Measurements from ENCODE around the gene SEMA3D. TPM values are rescaled to one million over a fixed set of nuclear protein-coding genes. Genes with fewer than 3 reads are reported as not detected.

The SEMA3D gene
- total and polyA plus RNA-seq, 9 of the 15 experiments (the other 6 are each of a cell fraction or from before 2014, with no cell fraction given): 0.01 to 0.10 (median 0.04) TPM; not detected in 1

GRCh38 chr7:85101347-85101746, 85.5 kb downstream of the SEMA3D start:
- ATAC-seq (no peak), FAIRE-seq (no peak), DNase-seq (ENCODE audit: extremely low read depth in 1 of 4, low spot score in 3 of 4) (no peak)
- no peak overlapping the region for H3K27ac ChIP-seq (ENCODE audit: extremely low read depth, low read depth, low read length)
- POLR2A ChIA-PET: no interaction called here
- no TSS peak for BruUV-seq (replicated peaks)
- H3K4me2 ChIP-seq (ENCODE audit: insufficient read depth, low read length): no peak overlapping the region
- in situ Hi-C loops (cut with MboI): no loop called here
- H3K36me3 ChIP-seq (ENCODE audit: control insufficient read depth, insufficient read depth, low read length): no peaks in the 10 kb centered on the region
- no peaks in the 10 kb centered on the region for H3K4me1 ChIP-seq (replicated peaks in 1 of 2; ENCODE audit: control insufficient read depth in 2 of 2, insufficient read depth in 2 of 2, low read length in 2 of 2)
- H3K9me3 ChIP-seq (replicated peaks; ENCODE audit: control insufficient read depth, insufficient read depth, low read depth, low read length): no peaks in the 10 kb centered on the region
- no peaks in the 10 kb centered on the region for H4K20me1 ChIP-seq (replicated peaks; ENCODE audit: control insufficient read depth, insufficient read depth, low read length)
- no peaks in the 10 kb centered on the region for H3K9me1 ChIP-seq (ENCODE audit: control insufficient read depth, insufficient read depth, low read length)
- H2AFZ ChIP-seq (ENCODE audit: low read depth, low read length): no peak overlapping the region
- TF ChIP-seq MAFF (IDR thresholded peaks at IDR 0.05; ENCODE audit: low read length) (peak; percentile 42; the same call in 1 of the 2 replicates), HEY1 (CRISPR knock-in tag; IDR thresholded peaks at IDR 0.05; ENCODE audit: borderline replicate concordance) (no peak), C11orf30 (IDR thresholded peaks at IDR 0.05; ENCODE audit: low read depth) (peak; percentile 14; the same call in 1 of the 2 replicates), ZNF217 (CRISPR knock-in tag; IDR thresholded peaks at IDR 0.05) (no peak), ZNF316 (IDR thresholded peaks at IDR 0.05) (peak; percentile 59)
- CTCF ChIA-PET (ENCODE audit: low intra/inter-chr PET ratio): no interaction called here
- H3K4me3 ChIP-seq: no peak overlapping the region
- H3K9ac ChIP-seq (ENCODE audit: insufficient read depth in 1 of 2, low read depth in 2 of 2, low read length in 2 of 2): no peak overlapping the region
- intact Hi-C loops (cut with micrococcal nuclease): no loop called here
- 2% methylated on average over 2 of the region's 2 CpGs for WGBS (ENCODE audit: insufficient coverage, low coverage, missing lambda C conversion rate)
- H3K79me2 ChIP-seq (ENCODE audit: control insufficient read depth, insufficient read depth, low read length): no peaks in the 10 kb centered on the region
- H3K27me3 ChIP-seq (ENCODE audit: control insufficient read depth in 2 of 2, insufficient read depth in 2 of 2, low read length in 2 of 2): no peaks in the 10 kb centered on the region

- CTCF ChIA-PET (ENCODE audit: low intra/inter-chr PET ratio): no interaction called here
Observed at GRCh38 chr7:85097844-85098243, 89.0 kb downstream of the SEMA3D start.

More at GRCh38 chr7:85097844-85098243, 89.0 kb downstream of the SEMA3D start:
- Histone ChIP-seq H3K9me3 (replicated peaks; ENCODE audit: control insufficient read depth, insufficient read depth, low read depth, low read length) (no peaks in the 10 kb centered on the region), H3K9ac (ENCODE audit: insufficient read depth in 1 of 2, low read depth in 2 of 2, low read length in 2 of 2) (no peak overlapping the region), H3K4me3 (no peak overlapping the region), H3K4me2 (ENCODE audit: insufficient read depth, low read length) (no peak overlapping the region), H3K27ac (ENCODE audit: extremely low read depth, low read depth, low read length) (no peak overlapping the region), H3K4me1 (replicated peaks in 1 of 2; ENCODE audit: control insufficient read depth in 2 of 2, insufficient read depth in 2 of 2, low read length in 2 of 2) (no peaks in the 10 kb centered on the region), H3K9me1 (ENCODE audit: control insufficient read depth, insufficient read depth, low read length) (no peaks in the 10 kb centered on the region), H3K79me2 (ENCODE audit: control insufficient read depth, insufficient read depth, low read length) (no peaks in the 10 kb centered on the region), H3K36me3 (ENCODE audit: control insufficient read depth, insufficient read depth, low read length) (no peaks in the 10 kb centered on the region), H3K27me3 (ENCODE audit: control insufficient read depth in 2 of 2, insufficient read depth in 2 of 2, low read length in 2 of 2) (no peaks in the 10 kb centered on the region), H2AFZ (ENCODE audit: low read depth, low read length) (no peak overlapping the region), H4K20me1 (replicated peaks; ENCODE audit: control insufficient read depth, insufficient read depth, low read length) (no peaks in the 10 kb centered on the region)
- 0% methylated on average over 1 of the region's 1 CpG for WGBS (ENCODE audit: insufficient coverage, low coverage, missing lambda C conversion rate)
- POLR2A ChIA-PET: no interaction called here
- no peak for DNase-seq (ENCODE audit: extremely low read depth in 1 of 4, low spot score in 3 of 4)
- no peak for FAIRE-seq
- in situ Hi-C loops (cut with MboI) (no loop called here), intact Hi-C loops (cut with micrococcal nuclease) (no loop called here)
- BruUV-seq (replicated peaks): no TSS peak
- ATAC-seq: no peak
- TF ChIP-seq TCFL5 (CRISPR knock-in tag; conservative IDR thresholded peaks at IDR 0.05): no peak
- TF ChIP-seq, protein P1, sequence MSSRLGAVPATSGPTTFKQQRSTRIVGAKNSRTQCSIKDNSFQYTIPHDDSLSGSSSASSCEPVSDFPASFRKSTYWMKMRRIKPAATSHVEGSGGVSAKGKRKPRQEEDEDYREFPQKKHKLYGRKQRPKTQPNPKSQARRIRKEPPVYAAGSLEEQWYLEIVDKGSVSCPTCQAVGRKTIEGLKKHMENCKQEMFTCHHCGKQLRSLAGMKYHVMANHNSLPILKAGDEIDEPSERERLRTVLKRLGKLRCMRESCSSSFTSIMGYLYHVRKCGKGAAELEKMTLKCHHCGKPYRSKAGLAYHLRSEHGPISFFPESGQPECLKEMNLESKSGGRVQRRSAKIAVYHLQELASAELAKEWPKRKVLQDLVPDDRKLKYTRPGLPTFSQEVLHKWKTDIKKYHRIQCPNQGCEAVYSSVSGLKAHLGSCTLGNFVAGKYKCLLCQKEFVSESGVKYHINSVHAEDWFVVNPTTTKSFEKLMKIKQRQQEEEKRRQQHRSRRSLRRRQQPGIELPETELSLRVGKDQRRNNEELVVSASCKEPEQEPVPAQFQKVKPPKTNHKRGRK (tag; IDR thresholded peaks at IDR 0.05): peak; percentile 67
- no peak for TF ChIP-seq CREB1 (IDR thresholded peaks at IDR 0.05)
- no peak for TF ChIP-seq CREB1 (CRISPR knock-in tag; IDR thresholded peaks at IDR 0.05)

Data from K562 (cell line).